ENCODE measurements around the gene FXYD6.

DNA sequence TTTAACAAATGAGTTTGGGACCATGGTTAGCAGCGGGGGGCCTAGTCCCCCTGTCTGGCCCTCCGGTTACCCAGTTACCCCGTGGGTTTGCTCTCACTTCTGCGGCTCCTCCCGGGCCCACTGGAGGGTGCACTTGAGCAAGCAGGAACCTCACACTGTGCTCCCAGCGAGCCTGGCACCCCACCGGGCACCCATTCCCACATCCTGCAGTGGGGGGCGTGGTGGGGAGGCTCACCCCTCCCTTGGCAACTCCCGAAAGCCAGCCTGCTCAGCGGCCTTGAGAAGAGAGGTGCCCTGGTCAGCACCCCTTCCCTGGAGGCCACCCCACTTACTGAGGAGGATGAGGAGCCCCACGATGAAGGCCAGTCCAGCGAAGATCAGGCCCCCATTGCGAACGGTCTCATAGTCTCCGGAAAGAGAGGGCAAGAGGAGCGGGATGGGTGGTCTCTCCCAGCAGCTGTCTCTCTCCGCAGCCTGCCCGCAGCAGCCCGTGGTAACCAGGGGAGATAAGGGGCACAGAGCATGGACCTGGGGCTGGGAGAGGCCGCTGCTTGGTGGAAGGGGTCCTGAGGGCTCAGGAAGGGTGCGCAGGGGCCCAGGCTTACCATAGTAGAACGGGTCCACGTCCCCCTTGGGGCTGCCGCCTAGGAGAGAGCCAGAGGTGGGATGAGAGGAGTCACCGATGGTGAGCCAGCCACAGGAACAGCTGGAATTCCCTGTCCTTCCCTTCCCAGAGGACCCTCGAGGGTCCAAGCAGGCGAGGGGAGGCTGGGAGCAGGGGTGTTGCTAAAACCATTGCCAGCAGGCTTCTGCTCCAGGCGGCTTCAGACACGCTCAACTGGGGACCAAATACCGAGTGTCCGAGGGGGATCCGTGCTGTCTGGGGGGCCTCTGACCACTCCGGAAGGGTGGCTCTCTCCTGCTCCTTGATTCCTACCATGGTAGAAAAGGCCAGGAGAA is 54.1 kb downstream of the FXYD6 start:
- TF ChIP-seq POLR2AphosphoS5 (IDR thresholded peaks at IDR 0.05): no peak
- TF ChIP-seq, protein P1, sequence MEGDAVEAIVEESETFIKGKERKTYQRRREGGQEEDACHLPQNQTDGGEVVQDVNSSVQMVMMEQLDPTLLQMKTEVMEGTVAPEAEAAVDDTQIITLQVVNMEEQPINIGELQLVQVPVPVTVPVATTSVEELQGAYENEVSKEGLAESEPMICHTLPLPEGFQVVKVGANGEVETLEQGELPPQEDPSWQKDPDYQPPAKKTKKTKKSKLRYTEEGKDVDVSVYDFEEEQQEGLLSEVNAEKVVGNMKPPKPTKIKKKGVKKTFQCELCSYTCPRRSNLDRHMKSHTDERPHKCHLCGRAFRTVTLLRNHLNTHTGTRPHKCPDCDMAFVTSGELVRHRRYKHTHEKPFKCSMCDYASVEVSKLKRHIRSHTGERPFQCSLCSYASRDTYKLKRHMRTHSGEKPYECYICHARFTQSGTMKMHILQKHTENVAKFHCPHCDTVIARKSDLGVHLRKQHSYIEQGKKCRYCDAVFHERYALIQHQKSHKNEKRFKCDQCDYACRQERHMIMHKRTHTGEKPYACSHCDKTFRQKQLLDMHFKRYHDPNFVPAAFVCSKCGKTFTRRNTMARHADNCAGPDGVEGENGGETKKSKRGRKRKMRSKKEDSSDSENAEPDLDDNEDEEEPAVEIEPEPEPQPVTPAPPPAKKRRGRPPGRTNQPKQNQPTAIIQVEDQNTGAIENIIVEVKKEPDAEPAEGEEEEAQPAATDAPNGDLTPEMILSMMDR (IDR thresholded peaks at IDR 0.05): peak in 2 of 3 donors; percentile 15 to 21

Data from breast epithelium (tissue), 3 donors.